K562 (cell line): ENCODE data around the gene NTN3. TPM values are rescaled to one million over a fixed set of nuclear protein-coding genes. Genes with fewer than 3 reads are reported as not detected.

Experiments
- CHD1 ChIP-seq: fragments of 200-600 bp; sonication (generic); IDR thresholded peaks from one replicate; pipeline ENCODE4 v1.6.1; 2012; ENCODE audit warnings: mild to moderate bottlenecking, moderate library complexity, low read length, inconsistent platforms
- ERF ChIP-seq: fragments of 450-650 bp; formaldehyde crosslinking; IDR thresholded peaks from 2 replicates; pipeline ENCODE4 v1.4.0; 2020; ENCODE audit warnings: mild to moderate bottlenecking, mixed read lengths
- FOSL1 ChIP-seq: fragments of 200-800 bp; sonication (Bioruptor generic); conservative IDR thresholded peaks from 2 replicates; pipeline ENCODE4 v1.6.1; 2016; ENCODE audit warnings: missing genetic modification characterization, missing compliant biosample characterization
- FOXP1 ChIP-seq: sonication (generic); formaldehyde crosslinking; IDR thresholded peaks from 2 replicates; pipeline ENCODE4 v1.8.0; 2022; ENCODE audit warnings: mild to moderate bottlenecking, missing genetic modification reagents
- L3MBTL2 ChIP-seq: fragments of 450-650 bp; IDR thresholded peaks from 2 replicates; pipeline ENCODE4 v1.6.1; 2016; ENCODE audit warnings: mild to moderate bottlenecking, moderate library complexity
- MYC ChIP-seq, 2 experiments: fragments of 250-450 bp in 1 of 2; sonication (Bioruptor Pico) in 1 of 2; IDR thresholded peaks; 2 replicates each; pipeline versions ENCODE4 v1.5.1 to v1.6.1; 2012 to 2021; ENCODE audit warnings: low read depth in 2 of 2, borderline replicate concordance in 1 of 2, improper control_type of control experiment in 1 of 2, low read length in 1 of 2, mild to moderate bottlenecking in 1 of 2, moderate library complexity in 1 of 2
- NCOA6 ChIP-seq: fragments of 450-650 bp; IDR thresholded peaks from 2 replicates; pipeline ENCODE4 v1.6.1; 2017; ENCODE audit warnings: mild to moderate bottlenecking
- NR2C1 ChIP-seq, 2 experiments: fragments of 450-650 bp; IDR thresholded peaks; 2 replicates each; pipeline ENCODE4 v1.6.1; 2017; ENCODE audit warnings: mild to moderate bottlenecking in 2 of 2, antibody characterized with exemption in 1 of 2, inconsistent platforms in 1 of 2, missing compliant biosample characterization in 1 of 2, missing genetic modification characterization in 1 of 2
- PML ChIP-seq: IDR thresholded peaks from 2 replicates; pipeline ENCODE4 v1.6.1; 2012; ENCODE audit warnings: low read length, inconsistent platforms
- POLR2A ChIP-seq: fragments of 450-650 bp; conservative IDR thresholded peaks from 2 replicates; pipeline ENCODE4 v1.6.1; 2016
- SIN3B ChIP-seq: fragments of 450-650 bp; IDR thresholded peaks from 2 replicates; pipeline ENCODE4 v1.6.1; 2017; ENCODE audit warnings: low read depth, mild to moderate bottlenecking, moderate library complexity
- TRIM24 ChIP-seq, 2 experiments: fragments of 450-650 bp; IDR thresholded peaks; 2 replicates each; pipeline ENCODE4 v1.6.1; 2016
- ZNF12 ChIP-seq: sonication (generic); formaldehyde crosslinking; IDR thresholded peaks from 2 replicates; pipeline ENCODE4 v1.4.0; 2020; ENCODE audit warnings: mild to moderate bottlenecking, missing genetic modification reagents
- ZNF232 ChIP-seq: sonication (generic); formaldehyde crosslinking; IDR thresholded peaks from 2 replicates; pipeline ENCODE4 v1.8.0; 2022; ENCODE audit warnings: mild to moderate bottlenecking, missing genetic modification reagents
- ZNF76 ChIP-seq: fragments of 250-450 bp; sonication (Bioruptor Pico); IDR thresholded peaks from 2 replicates; pipeline ENCODE4 v1.4.0; 2020; ENCODE audit warnings: mild to moderate bottlenecking, moderate library complexity, borderline replicate concordance
- ZNF764 ChIP-seq: fragments of 250-450 bp; sonication (Bioruptor Pico); IDR thresholded peaks from 2 replicates; pipeline ENCODE4 v1.4.0; 2020; ENCODE audit warnings: low read depth, mild to moderate bottlenecking, moderate library complexity
- polyA plus RNA-seq, 8 experiments: library from polyadenylated mRNA; depleted of rRNA in 4 of 8; stranded (reverse) in 5 of 8; unstranded in 3 of 8; fragments of >200 nt; fragmentation: Nextera tagmentation in 2 of 8; fragmentation: Illumina TruSeq in 1 of 8; extraction: Ambion mirVana in 2 of 8; extraction: Trizol in 1 of 8; gene quantifications; 2 replicates each; pipeline versions ENCODE4 v1.2.1 to v1.2.3, GENCODE V29; 2011 to 2014; ENCODE audit warnings: inconsistent platforms in 1 of 8, missing spikeins in 1 of 8
- total RNA-seq, 7 experiments: library from RNA; depleted of rRNA in 6 of 7; stranded (reverse); fragments of >200 nt in 6 of 7; fragmentation: Illumina TruSeq in 2 of 7; extraction: Trizol in 2 of 7; gene quantifications; 2 replicates each; pipeline versions ENCODE4 v1.2.1 to v1.2.3, GENCODE V29; 2011 to 2021; ENCODE audit warnings: low replicate concordance in 1 of 7
- TF ChIP-seq, protein P1 (sequence below): fragments of 450-650 bp; IDR thresholded peaks from 2 replicates; pipeline ENCODE4 v1.6.1; 2016; ENCODE audit warnings: mild to moderate bottlenecking, moderate library complexity
- TF ChIP-seq, protein P2 (sequence below), 2 experiments: fragments of 450-650 bp in 1 of 2; sonication (generic) in 1 of 2; formaldehyde crosslinking in 1 of 2; IDR thresholded peaks in 1 of 2; conservative IDR thresholded peaks in 1 of 2; 2 replicates each; pipeline versions ENCODE4 v1.6.1 to v1.8.1; 2016 to 2023; ENCODE audit warnings: mild to moderate bottlenecking in 2 of 2, moderate library complexity in 2 of 2, inconsistent platforms in 1 of 2, missing genetic modification reagents in 1 of 2

Gene NTN3
- total and polyA plus RNA-seq, 9 of the 15 experiments (the other 6 are each of a cell fraction or from before 2014, with no cell fraction given), result not detected

DNA sequence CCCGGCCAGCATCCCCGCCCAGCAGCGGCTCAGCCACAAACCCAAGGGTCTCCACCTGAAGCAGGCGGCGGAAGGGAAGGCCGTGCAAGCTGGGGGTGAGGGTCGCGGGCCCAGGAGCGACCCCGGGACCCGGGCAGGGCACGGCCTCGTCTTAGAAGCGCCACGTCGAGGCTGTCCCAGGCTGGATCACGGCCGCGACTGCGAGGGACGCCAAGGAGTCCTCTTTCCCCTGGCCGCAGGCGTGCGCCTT, 42.4 kb upstream of the NTN3 start (continued):
- TF ChIP-seq, protein P1, sequence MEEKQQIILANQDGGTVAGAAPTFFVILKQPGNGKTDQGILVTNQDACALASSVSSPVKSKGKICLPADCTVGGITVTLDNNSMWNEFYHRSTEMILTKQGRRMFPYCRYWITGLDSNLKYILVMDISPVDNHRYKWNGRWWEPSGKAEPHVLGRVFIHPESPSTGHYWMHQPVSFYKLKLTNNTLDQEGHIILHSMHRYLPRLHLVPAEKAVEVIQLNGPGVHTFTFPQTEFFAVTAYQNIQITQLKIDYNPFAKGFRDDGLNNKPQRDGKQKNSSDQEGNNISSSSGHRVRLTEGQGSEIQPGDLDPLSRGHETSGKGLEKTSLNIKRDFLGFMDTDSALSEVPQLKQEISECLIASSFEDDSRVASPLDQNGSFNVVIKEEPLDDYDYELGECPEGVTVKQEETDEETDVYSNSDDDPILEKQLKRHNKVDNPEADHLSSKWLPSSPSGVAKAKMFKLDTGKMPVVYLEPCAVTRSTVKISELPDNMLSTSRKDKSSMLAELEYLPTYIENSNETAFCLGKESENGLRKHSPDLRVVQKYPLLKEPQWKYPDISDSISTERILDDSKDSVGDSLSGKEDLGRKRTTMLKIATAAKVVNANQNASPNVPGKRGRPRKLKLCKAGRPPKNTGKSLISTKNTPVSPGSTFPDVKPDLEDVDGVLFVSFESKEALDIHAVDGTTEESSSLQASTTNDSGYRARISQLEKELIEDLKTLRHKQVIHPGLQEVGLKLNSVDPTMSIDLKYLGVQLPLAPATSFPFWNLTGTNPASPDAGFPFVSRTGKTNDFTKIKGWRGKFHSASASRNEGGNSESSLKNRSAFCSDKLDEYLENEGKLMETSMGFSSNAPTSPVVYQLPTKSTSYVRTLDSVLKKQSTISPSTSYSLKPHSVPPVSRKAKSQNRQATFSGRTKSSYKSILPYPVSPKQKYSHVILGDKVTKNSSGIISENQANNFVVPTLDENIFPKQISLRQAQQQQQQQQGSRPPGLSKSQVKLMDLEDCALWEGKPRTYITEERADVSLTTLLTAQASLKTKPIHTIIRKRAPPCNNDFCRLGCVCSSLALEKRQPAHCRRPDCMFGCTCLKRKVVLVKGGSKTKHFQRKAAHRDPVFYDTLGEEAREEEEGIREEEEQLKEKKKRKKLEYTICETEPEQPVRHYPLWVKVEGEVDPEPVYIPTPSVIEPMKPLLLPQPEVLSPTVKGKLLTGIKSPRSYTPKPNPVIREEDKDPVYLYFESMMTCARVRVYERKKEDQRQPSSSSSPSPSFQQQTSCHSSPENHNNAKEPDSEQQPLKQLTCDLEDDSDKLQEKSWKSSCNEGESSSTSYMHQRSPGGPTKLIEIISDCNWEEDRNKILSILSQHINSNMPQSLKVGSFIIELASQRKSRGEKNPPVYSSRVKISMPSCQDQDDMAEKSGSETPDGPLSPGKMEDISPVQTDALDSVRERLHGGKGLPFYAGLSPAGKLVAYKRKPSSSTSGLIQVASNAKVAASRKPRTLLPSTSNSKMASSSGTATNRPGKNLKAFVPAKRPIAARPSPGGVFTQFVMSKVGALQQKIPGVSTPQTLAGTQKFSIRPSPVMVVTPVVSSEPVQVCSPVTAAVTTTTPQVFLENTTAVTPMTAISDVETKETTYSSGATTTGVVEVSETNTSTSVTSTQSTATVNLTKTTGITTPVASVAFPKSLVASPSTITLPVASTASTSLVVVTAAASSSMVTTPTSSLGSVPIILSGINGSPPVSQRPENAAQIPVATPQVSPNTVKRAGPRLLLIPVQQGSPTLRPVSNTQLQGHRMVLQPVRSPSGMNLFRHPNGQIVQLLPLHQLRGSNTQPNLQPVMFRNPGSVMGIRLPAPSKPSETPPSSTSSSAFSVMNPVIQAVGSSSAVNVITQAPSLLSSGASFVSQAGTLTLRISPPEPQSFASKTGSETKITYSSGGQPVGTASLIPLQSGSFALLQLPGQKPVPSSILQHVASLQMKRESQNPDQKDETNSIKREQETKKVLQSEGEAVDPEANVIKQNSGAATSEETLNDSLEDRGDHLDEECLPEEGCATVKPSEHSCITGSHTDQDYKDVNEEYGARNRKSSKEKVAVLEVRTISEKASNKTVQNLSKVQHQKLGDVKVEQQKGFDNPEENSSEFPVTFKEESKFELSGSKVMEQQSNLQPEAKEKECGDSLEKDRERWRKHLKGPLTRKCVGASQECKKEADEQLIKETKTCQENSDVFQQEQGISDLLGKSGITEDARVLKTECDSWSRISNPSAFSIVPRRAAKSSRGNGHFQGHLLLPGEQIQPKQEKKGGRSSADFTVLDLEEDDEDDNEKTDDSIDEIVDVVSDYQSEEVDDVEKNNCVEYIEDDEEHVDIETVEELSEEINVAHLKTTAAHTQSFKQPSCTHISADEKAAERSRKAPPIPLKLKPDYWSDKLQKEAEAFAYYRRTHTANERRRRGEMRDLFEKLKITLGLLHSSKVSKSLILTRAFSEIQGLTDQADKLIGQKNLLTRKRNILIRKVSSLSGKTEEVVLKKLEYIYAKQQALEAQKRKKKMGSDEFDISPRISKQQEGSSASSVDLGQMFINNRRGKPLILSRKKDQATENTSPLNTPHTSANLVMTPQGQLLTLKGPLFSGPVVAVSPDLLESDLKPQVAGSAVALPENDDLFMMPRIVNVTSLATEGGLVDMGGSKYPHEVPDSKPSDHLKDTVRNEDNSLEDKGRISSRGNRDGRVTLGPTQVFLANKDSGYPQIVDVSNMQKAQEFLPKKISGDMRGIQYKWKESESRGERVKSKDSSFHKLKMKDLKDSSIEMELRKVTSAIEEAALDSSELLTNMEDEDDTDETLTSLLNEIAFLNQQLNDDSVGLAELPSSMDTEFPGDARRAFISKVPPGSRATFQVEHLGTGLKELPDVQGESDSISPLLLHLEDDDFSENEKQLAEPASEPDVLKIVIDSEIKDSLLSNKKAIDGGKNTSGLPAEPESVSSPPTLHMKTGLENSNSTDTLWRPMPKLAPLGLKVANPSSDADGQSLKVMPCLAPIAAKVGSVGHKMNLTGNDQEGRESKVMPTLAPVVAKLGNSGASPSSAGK, result peak; percentile 87
- TF ChIP-seq MYC (IDR thresholded peaks at IDR 0.05; ENCODE audit: low read depth, low read length), result no peak
- peak; percentile 94; the same call in 1 of the 2 replicates for TF ChIP-seq MYC (CRISPR knock-in tag; IDR thresholded peaks at IDR 0.05; ENCODE audit: borderline replicate concordance, low read depth)
- TF ChIP-seq POLR2A, result peak; percentile 85; the same call in 1 of the 2 replicates
- TF ChIP-seq CHD1, result peak; percentile 89
- 0 out of 2 replicates have a peak, but pooled peaks have one; percentile 17 for TF ChIP-seq PML
- peak; percentile 73; the same call in 1 of the 2 replicates for TF ChIP-seq ZNF76 (CRISPR knock-in tag)
- no peak for TF ChIP-seq ZNF764 (CRISPR knock-in tag)
- TF ChIP-seq ERF (CRISPR knock-in tag), result peak; percentile 36; the same call in 1 of the 2 replicates
- 0 out of 2 replicates have a peak, but pooled peaks have one; percentile 16 for TF ChIP-seq ZNF12 (CRISPR knock-in tag)
- TF ChIP-seq L3MBTL2, result peak; percentile 94
- TF ChIP-seq NCOA6, result peak; percentile 92
- TF ChIP-seq, protein P2, sequence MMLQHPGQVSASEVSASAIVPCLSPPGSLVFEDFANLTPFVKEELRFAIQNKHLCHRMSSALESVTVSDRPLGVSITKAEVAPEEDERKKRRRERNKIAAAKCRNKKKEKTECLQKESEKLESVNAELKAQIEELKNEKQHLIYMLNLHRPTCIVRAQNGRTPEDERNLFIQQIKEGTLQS (IDR thresholded peaks at IDR 0.05), result no peak
- TF ChIP-seq, protein P2 (CRISPR knock-in tag; conservative IDR thresholded peaks at IDR 0.05), result no peak
- TF ChIP-seq NR2C1 (IDR thresholded peaks at IDR 0.05), result no peak
- TF ChIP-seq NR2C1 (tag; IDR thresholded peaks at IDR 0.05), result 0 out of 2 replicates have a peak, but pooled peaks have one; percentile 38
- TF ChIP-seq FOSL1 (tag), result 0 out of 2 replicates have a peak, but pooled peaks have one; percentile 31
- peak; percentile 96 for TF ChIP-seq FOXP1 (CRISPR knock-in tag)
- TF ChIP-seq ZNF232 (CRISPR knock-in tag), result 0 out of 2 replicates have a peak, but pooled peaks have one; percentile 45
- TF ChIP-seq SIN3B, result no peak; the same call in 1 of the 2 replicates
- peak in 1 of 2 experiments; percentile 72; a peak in 2 of 4 replicates for TF ChIP-seq TRIM24 (IDR thresholded peaks at IDR 0.05)
